ENCODE data around the gene PTPRN2. TPM values are rescaled to one million over a fixed set of nuclear protein-coding genes. Genes with fewer than 3 reads are reported as not detected.
"Not testable (repeated sequence)": the region's sequence is repeated elsewhere in the genome, so short reads cannot be mapped to it uniquely, and the experiment has no call there.

Gene PTPRN2
- total RNA-seq, 1 experiment from 2014 or later = not detected

DNA sequence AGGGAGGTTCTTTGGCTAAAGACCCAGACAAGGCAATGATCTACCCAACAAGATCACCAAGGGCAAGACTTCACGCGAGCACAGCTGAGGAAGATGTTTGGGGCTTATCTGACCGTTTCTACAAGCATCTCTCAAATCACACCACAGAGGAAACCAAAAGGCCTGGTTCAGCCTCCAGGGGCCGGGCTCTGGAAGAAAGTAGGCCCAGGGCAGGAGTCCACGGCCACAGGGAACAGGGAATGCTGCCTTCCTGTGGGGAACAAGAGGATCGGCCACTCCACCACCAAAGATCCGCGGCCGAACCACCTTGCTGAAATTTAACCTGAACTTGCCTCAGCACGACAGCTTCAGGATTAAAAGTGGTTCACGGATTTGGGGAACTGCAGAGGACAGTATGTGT, 332.5 kb downstream of the PTPRN2 start:
- H3K4me3 ChIP-seq = no peak overlapping the region
- H3K27ac ChIP-seq = no peak overlapping the region
- BruUV-seq (replicated peaks) = no TSS peak
- TF ChIP-seq, protein P1, sequence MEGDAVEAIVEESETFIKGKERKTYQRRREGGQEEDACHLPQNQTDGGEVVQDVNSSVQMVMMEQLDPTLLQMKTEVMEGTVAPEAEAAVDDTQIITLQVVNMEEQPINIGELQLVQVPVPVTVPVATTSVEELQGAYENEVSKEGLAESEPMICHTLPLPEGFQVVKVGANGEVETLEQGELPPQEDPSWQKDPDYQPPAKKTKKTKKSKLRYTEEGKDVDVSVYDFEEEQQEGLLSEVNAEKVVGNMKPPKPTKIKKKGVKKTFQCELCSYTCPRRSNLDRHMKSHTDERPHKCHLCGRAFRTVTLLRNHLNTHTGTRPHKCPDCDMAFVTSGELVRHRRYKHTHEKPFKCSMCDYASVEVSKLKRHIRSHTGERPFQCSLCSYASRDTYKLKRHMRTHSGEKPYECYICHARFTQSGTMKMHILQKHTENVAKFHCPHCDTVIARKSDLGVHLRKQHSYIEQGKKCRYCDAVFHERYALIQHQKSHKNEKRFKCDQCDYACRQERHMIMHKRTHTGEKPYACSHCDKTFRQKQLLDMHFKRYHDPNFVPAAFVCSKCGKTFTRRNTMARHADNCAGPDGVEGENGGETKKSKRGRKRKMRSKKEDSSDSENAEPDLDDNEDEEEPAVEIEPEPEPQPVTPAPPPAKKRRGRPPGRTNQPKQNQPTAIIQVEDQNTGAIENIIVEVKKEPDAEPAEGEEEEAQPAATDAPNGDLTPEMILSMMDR (conservative IDR thresholded peaks at IDR 0.05) = no peak
- no peak for TF ChIP-seq EZH2 (IDR thresholded peaks at IDR 0.05; ENCODE audit: low read depth)
- no peak for DNase-seq
- ChIA-PET POLR2A (ENCODE audit: unreplicated experiment) (no interaction called here), CTCF (no interaction called here)
- H3K79me2 ChIP-seq (ENCODE audit: low read depth) = no peaks in the 10 kb centered on the region
- peaks cover 86% of the 10 kb centered on the region for H3K27me3 ChIP-seq (ENCODE audit: insufficient read depth, low read depth)
- intact Hi-C loops (cut with micrococcal nuclease; ENCODE audit: unreplicated experiment) = no loop called here
- no peak overlapping the region for H2AFZ ChIP-seq
- no peaks in the 10 kb centered on the region for H3K4me1 ChIP-seq (replicated peaks; ENCODE audit: insufficient read depth)
- no peaks in the 10 kb centered on the region for H3K9me2 ChIP-seq (ENCODE audit: insufficient read depth)
- no peaks in the 10 kb centered on the region for H3K9me3 ChIP-seq (ENCODE audit: insufficient read depth, low read depth)
- H4K20me1 ChIP-seq (ENCODE audit: insufficient read depth) = no peaks in the 10 kb centered on the region
- H3F3A ChIP-seq (ENCODE audit: insufficient read depth, low read depth) = no peaks in the 10 kb centered on the region
- no peak overlapping the region for H3K4me2 ChIP-seq
- no peaks in the 10 kb centered on the region for H3K36me3 ChIP-seq (ENCODE audit: low read depth)

DNA sequence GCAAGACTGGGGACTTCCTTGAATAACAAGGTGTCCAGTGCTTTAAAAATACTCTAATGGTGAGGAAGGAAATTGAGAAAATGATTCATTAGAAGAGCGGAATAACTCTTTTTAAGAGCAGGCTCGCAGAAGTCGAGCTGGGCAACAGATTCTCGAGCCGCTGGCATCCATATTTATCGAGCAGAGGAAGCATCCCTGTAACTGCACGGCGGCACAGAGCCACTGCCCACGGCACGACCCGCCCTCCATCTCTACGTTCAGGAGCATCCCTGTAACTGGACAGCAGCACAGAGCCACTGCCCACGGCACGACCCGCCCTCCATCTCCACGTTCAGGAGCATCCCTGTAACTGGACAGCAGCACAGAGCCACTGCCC, 334.0 kb downstream of the PTPRN2 start:
- H2AFZ ChIP-seq; H3K4me1 ChIP-seq (replicated peaks; ENCODE audit: insufficient read depth); H4K20me1 ChIP-seq (ENCODE audit: insufficient read depth); DNase-seq; H3K9me3 ChIP-seq (ENCODE audit: insufficient read depth, low read depth); CTCF ChIA-PET; H3K4me3 ChIP-seq; intact Hi-C loops (cut with micrococcal nuclease; ENCODE audit: unreplicated experiment); BruUV-seq (replicated peaks); H3K9me2 ChIP-seq (ENCODE audit: insufficient read depth); POLR2A ChIA-PET (ENCODE audit: unreplicated experiment); H3F3A ChIP-seq (ENCODE audit: insufficient read depth, low read depth); H3K36me3 ChIP-seq (ENCODE audit: low read depth); H3K27ac ChIP-seq; H3K4me2 ChIP-seq; H3K79me2 ChIP-seq (ENCODE audit: low read depth): not testable (repeated sequence)
- H3K27me3 ChIP-seq (ENCODE audit: insufficient read depth, low read depth) = peaks cover 71% of the 10 kb centered on the region

DNA sequence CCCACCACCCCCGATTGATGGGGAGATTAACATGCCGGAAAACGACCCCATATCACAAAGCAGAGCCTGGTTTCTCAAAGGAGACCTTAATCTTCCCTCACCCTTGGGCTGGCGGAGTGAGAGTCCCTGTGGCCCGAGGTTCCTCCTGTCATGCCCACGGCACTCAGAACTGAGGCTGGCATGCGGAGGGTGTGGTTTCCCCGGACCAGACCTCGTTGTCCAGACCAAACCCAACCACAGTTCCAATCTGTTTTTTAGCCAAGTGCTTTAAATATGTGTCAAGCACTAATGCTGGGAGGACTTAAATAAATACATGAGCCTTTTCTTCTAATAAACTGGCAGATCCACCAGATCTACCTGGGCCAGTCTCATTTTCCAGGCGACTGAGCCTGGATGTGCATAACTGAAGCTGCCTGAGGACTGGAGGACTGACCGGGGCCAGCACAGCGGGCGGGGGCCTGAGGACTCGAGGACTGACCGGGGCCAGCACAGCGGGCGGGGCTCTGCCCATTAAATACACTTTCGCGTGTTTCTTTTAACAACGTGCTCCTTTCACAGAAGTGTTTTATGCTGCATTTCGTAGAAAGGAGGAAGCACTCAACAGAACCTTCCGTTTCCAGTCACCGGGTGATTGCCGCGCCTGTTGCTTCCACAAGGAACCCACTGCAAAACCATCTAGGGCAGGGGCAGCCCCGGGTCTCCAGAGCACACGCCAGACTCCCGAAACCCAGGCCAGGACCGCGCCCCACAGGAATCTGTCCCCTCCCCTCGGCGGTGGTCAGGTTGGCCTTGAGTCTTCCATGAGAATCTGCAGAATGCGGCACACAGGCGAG, 334.6 kb downstream of the PTPRN2 start:
- no peak for DNase-seq
- no TSS peak for BruUV-seq (replicated peaks)
- H3K27me3 ChIP-seq (ENCODE audit: insufficient read depth, low read depth) = peaks cover 68% of the 10 kb centered on the region
- TF ChIP-seq EZH2 (IDR thresholded peaks at IDR 0.05; ENCODE audit: low read depth) = no peak
- TF ChIP-seq, protein P1 (conservative IDR thresholded peaks at IDR 0.05) = no peak
- no peak overlapping the region for H3K4me2 ChIP-seq
- no peaks in the 10 kb centered on the region for H3K4me1 ChIP-seq (replicated peaks; ENCODE audit: insufficient read depth)
- POLR2A ChIA-PET (ENCODE audit: unreplicated experiment) = no interaction called here
- CTCF ChIA-PET = no interaction called here
- H3F3A ChIP-seq (ENCODE audit: insufficient read depth, low read depth) = peaks cover 4% of the 10 kb centered on the region; the same call in 1 of the 2 replicates
- no peaks in the 10 kb centered on the region for H3K9me3 ChIP-seq (ENCODE audit: insufficient read depth, low read depth)
- H3K4me3 ChIP-seq = no peak overlapping the region
- H3K36me3 ChIP-seq (ENCODE audit: low read depth) = no peaks in the 10 kb centered on the region
- no peak overlapping the region for H3K27ac ChIP-seq
- intact Hi-C loops (cut with micrococcal nuclease; ENCODE audit: unreplicated experiment) = no loop called here
- H3K79me2 ChIP-seq (ENCODE audit: low read depth) = no peaks in the 10 kb centered on the region
- no peaks in the 10 kb centered on the region for H3K9me2 ChIP-seq (ENCODE audit: insufficient read depth)
- no peak overlapping the region for H2AFZ ChIP-seq
- no peaks in the 10 kb centered on the region for H4K20me1 ChIP-seq (ENCODE audit: insufficient read depth)

Measured in PC-9 (cell line).